ENCODE results near the gene GRAMD2B.
"Not testable (repeated sequence)": the region's sequence is repeated elsewhere in the genome, so short reads cannot be mapped to it uniquely, and the experiment has no call there.

GRAMD2B gene

DNA sequence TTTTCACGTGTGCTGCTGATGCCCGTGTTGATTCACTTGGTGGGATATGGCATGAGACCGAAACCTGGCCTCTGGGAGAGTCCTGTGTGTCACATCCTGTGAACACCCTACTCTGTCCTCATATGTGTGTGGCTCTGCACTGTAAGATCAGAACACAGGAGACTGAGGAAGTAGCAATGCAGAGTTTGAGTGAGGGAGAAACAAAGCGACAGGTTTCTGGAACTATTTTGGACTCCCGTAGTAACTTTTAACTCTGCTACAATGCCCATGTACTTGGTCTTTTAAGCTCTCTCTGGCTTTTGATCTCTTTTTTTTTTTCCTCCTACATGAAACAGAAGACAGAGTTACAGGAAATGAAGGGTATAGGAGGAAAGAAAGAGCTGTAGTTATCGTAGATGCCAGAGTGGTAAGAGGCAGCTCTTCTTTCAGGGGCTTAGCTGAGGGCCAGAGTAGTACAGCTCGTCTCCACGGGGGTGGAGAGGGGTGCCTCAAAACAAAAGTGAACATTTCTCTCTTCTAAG lies 26.6 kb downstream of the GRAMD2B start:
- DNase-seq (ENCODE audit: low spot score) = peak; percentile 63

GRCh38 chr5:126450346-126450745 lies 27.1 kb downstream of the GRAMD2B start:
- no peak for DNase-seq (ENCODE audit: low spot score)

- no peak for DNase-seq (ENCODE audit: low spot score)
Observed at GRCh38 chr5:126450907-126451306, 27.7 kb downstream of the GRAMD2B start.

- no peak for DNase-seq (ENCODE audit: low spot score)
Observed at GRCh38 chr5:126452477-126452876, 29.3 kb downstream of the GRAMD2B start.

- DNase-seq (ENCODE audit: low spot score) = no peak
Observed at GRCh38 chr5:126454081-126454480, 30.9 kb downstream of the GRAMD2B start.

GRCh38 chr5:126454535-126454934 lies 31.3 kb downstream of the GRAMD2B start:
- DNase-seq (ENCODE audit: low spot score) = no peak

DNA sequence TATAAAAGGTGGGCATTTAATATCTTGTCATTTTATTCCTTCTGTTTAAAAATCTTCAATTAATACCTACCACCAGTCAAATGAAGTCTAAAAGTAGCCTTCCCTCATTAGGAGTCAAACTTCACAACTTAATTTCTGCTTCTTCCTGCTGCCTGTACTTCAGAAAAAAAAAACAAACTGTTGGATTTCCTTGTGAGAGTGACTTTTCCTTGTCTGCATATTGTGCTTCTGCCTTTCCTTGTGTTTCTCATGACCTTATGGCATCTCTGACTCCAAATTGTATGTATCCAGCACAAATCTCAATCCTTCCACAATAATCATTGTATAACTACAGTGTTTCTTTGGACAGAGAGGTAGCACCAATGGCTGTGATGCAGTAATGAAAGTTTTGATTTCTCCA lies 32.1 kb downstream of the GRAMD2B start:
- no peak for DNase-seq (ENCODE audit: low spot score)

DNA sequence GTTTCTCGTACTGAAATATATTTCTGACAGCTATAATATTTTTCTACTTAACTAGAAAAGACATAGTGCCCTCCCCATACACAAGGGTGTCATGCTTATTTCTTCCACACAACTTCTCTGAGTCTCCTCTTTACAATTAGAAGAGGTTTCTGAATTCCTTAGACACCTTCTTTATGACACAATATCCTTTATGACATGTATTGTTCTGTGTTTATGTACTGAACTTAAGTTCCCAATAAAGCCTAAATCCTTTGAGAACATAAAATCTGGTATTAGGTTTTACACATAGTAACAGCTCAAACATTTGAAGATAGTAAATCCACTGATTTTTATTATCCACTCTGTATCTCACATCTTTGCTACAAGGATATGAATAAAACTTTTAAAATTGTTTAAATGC lies 32.5 kb downstream of the GRAMD2B start:
- DNase-seq (ENCODE audit: low spot score) = no peak

GRCh38 chr5:126456217-126456820 lies 33.1 kb downstream of the GRAMD2B start:
- no peak for DNase-seq (ENCODE audit: low spot score)

GRCh38 chr5:126460459-126460858 lies 37.2 kb downstream of the GRAMD2B start:
- no peak for DNase-seq (ENCODE audit: low spot score)

- no peak for DNase-seq (ENCODE audit: low spot score)
Observed at GRCh38 chr5:126460977-126461376, 37.8 kb downstream of the GRAMD2B start.

DNA sequence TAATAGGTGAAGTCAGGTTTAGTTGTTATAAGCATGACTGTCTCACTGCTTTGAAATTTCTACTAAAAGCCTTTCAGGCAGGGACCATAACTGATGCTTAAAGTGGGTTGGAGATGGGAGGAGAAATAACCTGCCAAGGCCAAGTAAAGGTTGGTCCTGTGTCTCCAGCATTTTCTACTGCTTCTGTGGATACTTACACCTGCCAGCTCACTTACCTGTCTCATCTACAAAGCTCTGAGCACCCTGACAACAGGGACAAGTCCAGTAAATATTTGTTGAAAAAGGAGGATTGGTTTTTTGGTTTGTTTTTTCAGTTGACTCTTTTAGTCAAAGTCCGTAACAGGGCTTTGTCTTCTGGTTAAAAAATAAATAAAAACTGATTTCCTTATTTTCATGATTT lies 38.6 kb downstream of the GRAMD2B start:
- no peak for DNase-seq (ENCODE audit: low spot score)

DNA sequence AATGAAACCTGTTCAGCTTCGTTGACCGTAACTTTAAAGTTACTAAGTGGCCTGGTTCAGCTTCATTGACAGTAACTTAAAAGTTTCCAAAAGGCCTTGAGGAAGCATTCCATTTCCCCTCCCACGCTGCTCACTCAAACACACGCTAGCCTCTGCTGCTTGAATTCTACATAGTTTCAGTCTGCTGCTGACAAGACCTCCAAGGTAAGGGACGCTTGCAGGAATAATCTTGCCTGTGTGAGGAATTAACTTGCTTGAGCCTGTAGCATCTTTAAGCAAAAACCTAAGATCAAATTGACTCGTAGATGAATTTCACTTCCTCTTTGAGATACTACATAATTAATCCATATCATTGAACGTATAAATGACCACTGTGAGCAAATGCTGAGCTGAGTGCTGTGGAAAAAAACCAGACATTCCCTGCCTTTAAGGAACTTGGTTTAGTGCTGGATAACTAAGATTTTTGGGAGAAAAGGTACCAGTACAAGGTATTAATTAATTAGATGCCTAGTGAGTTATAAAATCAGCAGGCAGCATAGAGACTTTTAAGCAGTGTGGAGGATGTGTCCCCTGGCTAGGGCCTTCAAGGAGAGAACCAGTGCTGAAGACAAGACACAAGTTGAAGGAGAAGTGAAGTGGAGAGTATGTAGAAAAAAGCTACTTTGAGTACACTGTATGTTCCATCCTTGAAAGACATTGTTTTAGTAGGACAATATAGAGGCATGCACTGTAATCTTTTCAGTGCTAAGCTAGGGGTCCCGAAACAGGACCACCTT lies 39.2 kb downstream of the GRAMD2B start:
- no peak for DNase-seq (ENCODE audit: low spot score)

DNA sequence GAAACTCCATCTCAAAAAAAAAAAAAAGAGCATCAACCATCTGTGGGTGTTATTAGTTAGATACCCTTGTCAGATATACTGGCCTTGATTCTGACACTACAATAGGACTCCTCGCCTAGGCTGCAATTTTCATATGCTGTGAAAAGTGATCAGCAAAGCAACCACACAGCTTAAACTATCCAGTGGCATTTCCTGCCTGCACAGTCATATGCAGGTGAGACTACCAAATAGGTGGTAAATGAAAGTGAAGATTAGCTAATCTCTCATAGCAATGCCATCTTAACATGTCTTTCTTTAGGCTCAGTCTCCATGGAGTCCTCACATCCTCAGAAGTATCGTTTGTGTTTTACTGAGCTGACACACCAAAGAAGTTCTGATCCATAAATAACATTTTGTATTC lies 40.8 kb downstream of the GRAMD2B start:
- DNase-seq (ENCODE audit: low spot score) = no peak

DNA sequence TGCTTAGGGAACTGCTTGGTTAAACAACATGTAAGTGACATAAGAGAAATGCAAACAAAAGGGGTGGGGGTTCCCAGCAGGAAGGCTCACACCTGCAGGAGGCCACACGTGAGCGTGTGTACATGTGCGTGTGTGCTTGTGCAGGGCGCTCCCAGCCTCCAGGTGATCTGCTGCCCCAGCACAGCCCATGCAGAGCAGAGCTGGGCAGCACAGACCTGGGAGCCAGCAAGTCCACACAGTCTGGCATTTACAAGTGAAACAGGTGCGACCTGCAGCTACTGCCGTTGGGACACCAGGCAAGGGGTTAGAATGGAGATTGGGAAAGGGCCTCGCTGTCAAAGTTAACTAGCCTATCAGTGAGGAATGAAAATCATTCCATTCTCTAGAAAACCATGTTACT lies 41.8 kb downstream of the GRAMD2B start:
- no peak for DNase-seq (ENCODE audit: low spot score)

DNA sequence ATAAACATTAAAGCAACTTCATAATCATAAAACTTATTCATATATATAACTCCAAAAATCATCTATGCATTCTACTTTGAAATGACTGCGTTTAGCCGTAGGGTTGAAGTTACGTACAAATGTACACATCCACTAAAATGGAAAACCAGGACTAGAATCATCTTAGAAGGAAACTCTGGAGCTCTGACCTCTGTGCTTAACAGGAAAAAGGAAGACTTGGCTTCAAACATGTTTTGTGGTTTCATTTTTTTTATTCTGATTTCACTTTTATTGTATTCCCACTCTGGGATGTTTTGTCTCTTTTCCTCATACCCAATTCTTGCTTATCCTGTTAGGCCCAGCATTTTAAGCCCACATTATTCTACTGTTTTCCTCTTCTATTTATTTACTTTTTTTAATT lies 44.9 kb downstream of the GRAMD2B start:
- DNase-seq (ENCODE audit: low spot score) = no peak

DNA sequence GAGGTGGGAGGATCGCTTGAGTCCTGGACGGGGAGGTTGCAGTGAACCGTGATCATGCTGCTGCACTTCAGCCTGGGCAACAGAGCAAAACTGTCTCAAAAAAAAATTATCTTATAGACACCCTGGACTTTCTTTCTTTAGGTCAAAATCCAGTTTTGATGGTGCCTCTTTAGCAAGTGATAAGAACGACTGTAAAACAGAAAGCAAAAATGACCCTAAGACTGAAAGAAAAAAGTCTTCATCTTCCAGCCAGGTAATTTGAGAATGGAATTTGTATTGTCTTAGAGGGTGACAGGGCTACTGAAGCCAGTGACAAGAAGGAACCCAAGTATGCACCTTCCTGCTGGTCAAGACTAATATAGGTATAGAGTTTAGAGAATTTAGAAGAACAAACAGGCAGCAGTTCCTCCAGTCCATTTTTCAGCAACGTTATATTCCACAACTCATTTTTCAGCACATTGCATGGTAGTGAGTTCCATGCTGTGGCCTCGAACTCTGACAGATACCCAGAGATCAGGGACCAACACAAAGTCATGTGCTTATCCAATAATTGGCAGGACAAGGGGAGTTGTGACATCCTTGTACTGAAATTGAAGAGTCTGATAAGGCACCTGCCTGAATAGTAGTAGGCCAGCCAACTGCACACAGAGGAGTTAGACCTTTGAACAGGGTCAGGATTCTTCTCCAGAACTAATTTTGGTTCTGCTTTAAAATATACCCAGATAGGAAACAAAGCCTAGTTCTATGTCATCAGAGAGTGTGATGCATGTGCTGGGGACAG lies 46.5 kb downstream of the GRAMD2B start:
- no peak for DNase-seq (ENCODE audit: low spot score)

- not testable (repeated sequence) for DNase-seq (ENCODE audit: low spot score)
Observed at GRCh38 chr5:126470529-126470928, 47.3 kb downstream of the GRAMD2B start.

DNA sequence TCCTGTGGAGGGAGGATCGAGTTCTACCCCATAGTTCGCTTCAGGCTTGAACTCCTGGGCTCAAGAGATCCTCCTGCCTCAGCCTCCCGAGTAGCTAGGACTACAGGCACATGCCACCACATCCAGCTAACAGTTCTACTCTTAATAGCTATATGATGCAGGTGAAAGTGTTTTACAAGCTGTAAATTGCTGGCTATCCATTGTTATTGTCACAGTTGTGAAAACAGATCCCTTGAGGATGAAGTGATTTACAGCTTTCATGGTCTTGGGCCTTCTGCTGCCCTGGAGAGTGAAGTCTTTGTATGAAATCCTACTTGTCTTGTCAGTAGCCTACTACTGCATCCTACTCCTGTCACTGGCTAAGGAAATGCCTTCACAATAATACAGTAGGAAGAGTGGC lies 48.0 kb downstream of the GRAMD2B start:
- no peak for DNase-seq (ENCODE audit: low spot score)

DNA sequence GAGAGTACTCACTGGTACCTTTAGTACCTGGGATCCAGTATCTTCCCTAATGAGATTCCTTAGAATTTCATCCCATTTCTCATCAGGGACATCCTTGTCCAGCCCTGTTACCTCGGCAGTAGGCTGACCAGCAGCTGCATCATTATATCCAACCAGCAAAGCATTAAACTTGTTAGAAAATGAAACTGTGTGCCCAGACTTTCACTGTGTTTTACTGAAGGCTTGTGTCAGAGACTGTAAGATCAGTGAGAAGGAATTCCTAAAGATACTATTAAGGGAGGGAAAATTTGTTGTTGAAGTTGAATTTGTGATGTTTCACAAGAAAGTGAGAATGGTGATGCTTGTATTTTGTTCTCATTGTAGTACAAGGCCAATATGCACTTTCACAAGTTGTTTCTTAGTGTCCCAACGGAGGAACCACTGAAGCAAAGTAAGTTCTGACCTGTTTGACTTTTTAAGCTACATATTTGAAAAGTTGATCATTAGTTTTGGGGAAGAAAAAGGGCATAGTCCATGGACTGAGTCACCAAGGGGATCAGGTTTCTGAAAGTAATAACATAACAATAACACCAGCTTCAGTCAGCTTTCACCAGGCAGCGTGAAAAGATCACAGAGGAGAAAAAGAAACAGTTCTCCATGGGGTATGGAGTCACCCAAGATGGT lies 48.8 kb downstream of the GRAMD2B start:
- no peak for DNase-seq (ENCODE audit: low spot score)

DNA sequence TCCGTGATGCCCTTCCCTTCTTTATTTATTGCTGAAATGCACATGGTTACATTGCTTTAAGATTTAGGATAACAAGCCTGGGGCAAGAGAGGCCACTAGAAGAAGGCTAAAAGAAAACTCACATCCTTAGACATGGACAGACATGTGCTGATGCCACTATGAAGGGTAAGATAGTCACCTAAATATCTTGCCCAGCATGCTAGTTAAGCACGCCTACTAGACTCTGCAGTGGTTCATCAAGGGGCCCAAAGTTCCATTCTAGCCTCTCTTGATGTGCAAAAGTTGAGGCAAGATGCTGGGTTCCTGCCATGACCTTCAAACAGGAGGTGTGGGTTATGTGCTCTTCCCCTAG lies 49.3 kb downstream of the GRAMD2B start:
- no peak for DNase-seq (ENCODE audit: low spot score)

Data from LoVo (cell line).